GM23248 (cell line): ENCODE data around the gene RWDD4.

Experiments
- EZH2 ChIP-seq: fragments of 200-600 bp; sonication (generic); IDR thresholded peaks from 2 replicates; pipeline ENCODE4 v1.6.1; 2018; ENCODE audit warnings: antibody characterized with exemption, mild to moderate bottlenecking; ENCODE audit not compliant: insufficient read depth, poor library complexity, severe bottlenecking
- EZH2phosphoT487 ChIP-seq: fragments of 200-600 bp; sonication (generic); IDR thresholded peaks from 2 replicates; pipeline ENCODE4 v1.6.1; 2018; ENCODE audit warnings: antibody characterized with exemption, moderate library complexity, mild to moderate bottlenecking, low read depth; ENCODE audit not compliant: insufficient read depth

DNA sequence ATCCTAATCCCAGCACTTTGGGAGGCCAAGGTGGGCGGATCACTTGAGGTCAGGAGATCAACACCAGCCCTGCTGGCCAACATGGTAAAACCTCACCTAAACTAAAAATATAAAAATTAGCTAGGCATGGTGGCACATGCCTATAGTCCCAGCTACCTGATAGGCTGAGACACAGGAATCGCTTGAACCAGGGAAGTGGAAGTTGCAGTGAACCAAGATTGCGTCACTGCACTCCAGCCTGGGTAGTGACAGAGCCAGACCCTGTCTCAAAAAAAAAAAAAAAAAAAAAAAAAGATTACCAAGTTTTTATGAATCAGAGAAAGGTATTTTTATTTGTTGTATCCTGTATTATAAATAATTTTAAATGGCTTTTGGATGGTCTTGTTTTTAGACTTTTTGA, 15.2 kb upstream of the RWDD4 start:
- TF ChIP-seq EZH2 (no peak), EZH2phosphoT487 (no peak)
